Panc1 (cell line): ENCODE data around the gene CRYAA. TPM values are rescaled to one million over a fixed set of nuclear protein-coding genes. Genes with fewer than 3 reads are reported as not detected.

Experiments
- ATAC-seq: fragments of 200-7000 bp; cut with Tn5 transposase; 2 replicates; pipeline ENCODE4 v1.9.1; 2020; ENCODE audit warnings: mild to moderate bottlenecking, moderate library complexity
- BruUV-seq: library from RNA; stranded (reverse); fragments of 400-500 nt; replicated peaks from 2 replicates; lab custom pipeline; 2021; lab: Mats Ljungman, UMichigan
- CTCF ChIA-PET: fragments of 300-600 bp; sonication (Branson Sonifier 250); formaldehyde crosslinking; loops from one replicate; lab custom pipeline; 2022; ENCODE audit warnings: antibody characterized with exemption; lab: Charles Lee
- POLR2A ChIA-PET: fragments of 300-600 bp; sonication (Branson Sonifier 250); formaldehyde crosslinking; loops from one replicate; lab custom pipeline; 2022; ENCODE audit warnings: antibody characterized with exemption; lab: Charles Lee
- DNase-seq: peaks from one replicate; pipeline ENCODE4 v3.0.0-alpha.2; 2010; ENCODE audit warnings: low read depth, low spot score
- H3K27ac ChIP-seq: 2 replicates; pipeline ENCODE4 v1.5.1; 2011; ENCODE audit warnings: mild to moderate bottlenecking, low read length, inconsistent platforms
- H3K27me3 ChIP-seq: fragments of 200-500 bp; sonication (Bioruptor generic); 2 replicates; pipeline ENCODE4 v1.6.0; 2014; ENCODE audit warnings: low read length, inconsistent platforms; ENCODE audit not compliant: control insufficient read depth, insufficient read depth
- H3K36me3 ChIP-seq: fragments of 200-500 bp; sonication (Bioruptor generic); 2 replicates; pipeline ENCODE4 v1.5.1; 2014; ENCODE audit warnings: inconsistent platforms, mild to moderate bottlenecking, low read length, moderate library complexity; ENCODE audit not compliant: control insufficient read depth, insufficient read depth
- H3K4me1 ChIP-seq: 2 replicates; pipeline ENCODE4 v1.5.1; 2011; ENCODE audit warnings: inconsistent platforms, mild to moderate bottlenecking, low read length, moderate library complexity; ENCODE audit not compliant: control insufficient read depth, insufficient read depth
- H3K4me3 ChIP-seq, 2 experiments: 2 replicates each; pipeline ENCODE4 v1.5.1; 2011 to 2012; ENCODE audit warnings: low read depth in 2 of 2, low read length in 2 of 2, mild to moderate bottlenecking in 2 of 2, inconsistent platforms in 1 of 2, moderate library complexity in 1 of 2
- H3K9me3 ChIP-seq: fragments of 200-500 bp; sonication (Bioruptor generic); 2 replicates; pipeline ENCODE4 v1.5.1; 2014; ENCODE audit warnings: low read depth, mild to moderate bottlenecking, inconsistent platforms, low read length, moderate library complexity; ENCODE audit not compliant: control insufficient read depth, insufficient read depth
- POLR2AphosphoS5 ChIP-seq: IDR thresholded peaks from 2 replicates; pipeline ENCODE4 v1.6.1; 2012; ENCODE audit warnings: mild to moderate bottlenecking, low read depth, low read length, moderate library complexity
- SIN3A ChIP-seq: IDR thresholded peaks from 2 replicates; pipeline ENCODE4 v1.6.1; 2012; ENCODE audit warnings: low read depth, mild to moderate bottlenecking, low read length, moderate library complexity, borderline replicate concordance; ENCODE audit not compliant: insufficient read depth
- TCF7L2 ChIP-seq: IDR thresholded peaks from 2 replicates; pipeline ENCODE4 v1.6.1; 2011; ENCODE audit warnings: mild to moderate bottlenecking, low read depth, low read length, inconsistent platforms
- in situ Hi-C: cut with HindIII; loops from 2 replicates; pipeline ENCODE4 v1.10.0; 2016; ENCODE audit warnings: low sequenced_read_pairs, low pct_unique_long_range_greater_than_20kb
- intact Hi-C: fragments of 100-400 bp; cut with micrococcal nuclease; formaldehyde crosslinking; loops from one replicate; pipeline ENCODE4 v1.10.0; 2022; ENCODE audit not compliant: unreplicated experiment
- total RNA-seq: library from RNA; stranded (reverse); gene quantifications from one replicate; pipeline ENCODE4 v1.2.1, GENCODE V29; 2021; ENCODE audit not compliant: unreplicated experiment
- TF ChIP-seq, protein P1 (sequence below), 2 experiments: IDR thresholded peaks; 2 replicates each; pipeline ENCODE4 v1.6.1; 2011 to 2012; ENCODE audit warnings: low read depth in 2 of 2, control low read depth in 1 of 2, low read length in 1 of 2, mild to moderate bottlenecking in 1 of 2, moderate library complexity in 1 of 2; ENCODE audit not compliant: insufficient read depth in 1 of 2
- TF ChIP-seq, protein P2 (sequence below): fragments of 450-650 bp; IDR thresholded peaks from 2 replicates; pipeline ENCODE4 v1.5.1; 2017; ENCODE audit warnings: mild to moderate bottlenecking

The CRYAA gene
- total RNA-seq, 1 experiment from 2014 or later: 2.1 TPM

DNA sequence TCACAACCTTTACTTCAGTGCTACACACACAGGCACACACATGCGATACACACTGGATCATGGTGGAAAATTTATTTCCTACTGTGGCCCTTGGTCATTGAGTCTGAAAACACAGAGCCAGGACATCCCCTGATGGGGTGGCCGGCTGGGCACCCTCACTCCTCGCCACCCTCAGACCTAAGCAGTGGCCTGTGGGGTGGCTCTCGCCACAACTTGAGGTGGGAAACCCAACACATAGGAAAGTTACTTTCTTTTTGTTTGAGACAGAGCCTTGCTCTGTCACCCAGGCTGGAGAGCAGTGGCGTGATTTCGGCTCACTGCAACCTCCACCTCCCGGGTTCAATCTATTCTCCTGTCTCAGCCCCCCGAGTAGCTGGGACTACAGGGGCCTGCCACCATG lies 19.4 kb downstream of the CRYAA start:
- no peak for ATAC-seq
- H3K4me1 ChIP-seq: no peaks in the 10 kb centered on the region
- H3K27ac ChIP-seq: no peak overlapping the region
- no peaks in the 10 kb centered on the region for H3K9me3 ChIP-seq
- TF ChIP-seq TCF7L2: no peak
- TF ChIP-seq, protein P1, sequence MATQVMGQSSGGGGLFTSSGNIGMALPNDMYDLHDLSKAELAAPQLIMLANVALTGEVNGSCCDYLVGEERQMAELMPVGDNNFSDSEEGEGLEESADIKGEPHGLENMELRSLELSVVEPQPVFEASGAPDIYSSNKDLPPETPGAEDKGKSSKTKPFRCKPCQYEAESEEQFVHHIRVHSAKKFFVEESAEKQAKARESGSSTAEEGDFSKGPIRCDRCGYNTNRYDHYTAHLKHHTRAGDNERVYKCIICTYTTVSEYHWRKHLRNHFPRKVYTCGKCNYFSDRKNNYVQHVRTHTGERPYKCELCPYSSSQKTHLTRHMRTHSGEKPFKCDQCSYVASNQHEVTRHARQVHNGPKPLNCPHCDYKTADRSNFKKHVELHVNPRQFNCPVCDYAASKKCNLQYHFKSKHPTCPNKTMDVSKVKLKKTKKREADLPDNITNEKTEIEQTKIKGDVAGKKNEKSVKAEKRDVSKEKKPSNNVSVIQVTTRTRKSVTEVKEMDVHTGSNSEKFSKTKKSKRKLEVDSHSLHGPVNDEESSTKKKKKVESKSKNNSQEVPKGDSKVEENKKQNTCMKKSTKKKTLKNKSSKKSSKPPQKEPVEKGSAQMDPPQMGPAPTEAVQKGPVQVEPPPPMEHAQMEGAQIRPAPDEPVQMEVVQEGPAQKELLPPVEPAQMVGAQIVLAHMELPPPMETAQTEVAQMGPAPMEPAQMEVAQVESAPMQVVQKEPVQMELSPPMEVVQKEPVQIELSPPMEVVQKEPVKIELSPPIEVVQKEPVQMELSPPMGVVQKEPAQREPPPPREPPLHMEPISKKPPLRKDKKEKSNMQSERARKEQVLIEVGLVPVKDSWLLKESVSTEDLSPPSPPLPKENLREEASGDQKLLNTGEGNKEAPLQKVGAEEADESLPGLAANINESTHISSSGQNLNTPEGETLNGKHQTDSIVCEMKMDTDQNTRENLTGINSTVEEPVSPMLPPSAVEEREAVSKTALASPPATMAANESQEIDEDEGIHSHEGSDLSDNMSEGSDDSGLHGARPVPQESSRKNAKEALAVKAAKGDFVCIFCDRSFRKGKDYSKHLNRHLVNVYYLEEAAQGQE (IDR thresholded peaks at IDR 0.05; ENCODE audit: insufficient read depth in 1 of 2, low read depth in 2 of 2, low read length in 1 of 2): no peak
- TF ChIP-seq, protein P2, sequence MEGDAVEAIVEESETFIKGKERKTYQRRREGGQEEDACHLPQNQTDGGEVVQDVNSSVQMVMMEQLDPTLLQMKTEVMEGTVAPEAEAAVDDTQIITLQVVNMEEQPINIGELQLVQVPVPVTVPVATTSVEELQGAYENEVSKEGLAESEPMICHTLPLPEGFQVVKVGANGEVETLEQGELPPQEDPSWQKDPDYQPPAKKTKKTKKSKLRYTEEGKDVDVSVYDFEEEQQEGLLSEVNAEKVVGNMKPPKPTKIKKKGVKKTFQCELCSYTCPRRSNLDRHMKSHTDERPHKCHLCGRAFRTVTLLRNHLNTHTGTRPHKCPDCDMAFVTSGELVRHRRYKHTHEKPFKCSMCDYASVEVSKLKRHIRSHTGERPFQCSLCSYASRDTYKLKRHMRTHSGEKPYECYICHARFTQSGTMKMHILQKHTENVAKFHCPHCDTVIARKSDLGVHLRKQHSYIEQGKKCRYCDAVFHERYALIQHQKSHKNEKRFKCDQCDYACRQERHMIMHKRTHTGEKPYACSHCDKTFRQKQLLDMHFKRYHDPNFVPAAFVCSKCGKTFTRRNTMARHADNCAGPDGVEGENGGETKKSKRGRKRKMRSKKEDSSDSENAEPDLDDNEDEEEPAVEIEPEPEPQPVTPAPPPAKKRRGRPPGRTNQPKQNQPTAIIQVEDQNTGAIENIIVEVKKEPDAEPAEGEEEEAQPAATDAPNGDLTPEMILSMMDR: no peak
- no peak for TF ChIP-seq POLR2AphosphoS5
- DNase-seq: no peak
- no peak overlapping the region for H3K4me3 ChIP-seq
- H3K27me3 ChIP-seq: no peaks in the 10 kb centered on the region
- no TSS peak for BruUV-seq
- POLR2A ChIA-PET: no interaction called here
- CTCF ChIA-PET: no interaction called here
- intact Hi-C loops (no loop called here), in situ Hi-C loops (no loop called here)
- H3K36me3 ChIP-seq: no peaks in the 10 kb centered on the region

DNA sequence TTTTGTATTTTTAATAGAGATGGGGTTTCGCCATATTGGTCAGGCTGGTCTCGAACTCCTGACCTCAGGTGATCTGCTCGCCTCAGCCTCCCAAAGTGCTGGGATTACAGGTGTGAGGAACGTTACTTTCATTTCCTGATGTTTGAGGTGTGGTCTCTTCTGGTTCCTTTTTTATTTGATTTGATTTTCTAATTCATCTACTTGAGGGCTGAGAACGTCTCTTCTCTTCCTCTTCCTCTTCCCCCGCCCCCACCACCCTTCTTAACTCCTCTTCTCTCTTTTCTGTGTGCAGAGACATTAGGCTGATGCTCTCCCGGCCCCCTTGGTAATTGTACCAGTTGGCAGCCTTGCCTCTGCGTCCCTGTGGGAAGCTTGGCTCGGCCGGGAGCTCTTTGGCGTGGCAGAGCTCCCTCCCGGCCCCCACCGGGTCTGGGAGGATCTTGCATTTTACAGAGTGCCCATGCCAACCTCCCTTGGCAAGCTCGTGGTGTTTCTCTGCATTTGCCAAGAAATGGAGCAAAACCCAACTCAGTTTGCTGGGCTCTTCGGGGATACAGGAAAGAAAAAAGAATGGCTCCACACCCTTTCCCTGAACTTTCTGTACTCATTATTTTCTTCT lies 19.9 kb downstream of the CRYAA start:
- no peaks in the 10 kb centered on the region for H3K27me3 ChIP-seq
- CTCF ChIA-PET: no interaction called here
- H3K4me3 ChIP-seq: no peak overlapping the region
- ATAC-seq (no peak), DNase-seq (no peak)
- H3K27ac ChIP-seq: no peak overlapping the region
- no peaks in the 10 kb centered on the region for H3K36me3 ChIP-seq
- POLR2A ChIA-PET: no interaction called here
- H3K9me3 ChIP-seq: no peaks in the 10 kb centered on the region
- in situ Hi-C loops: no loop called here
- BruUV-seq: no TSS peak
- no peaks in the 10 kb centered on the region for H3K4me1 ChIP-seq
- intact Hi-C loops: no loop called here
- TF ChIP-seq, protein P1 (IDR thresholded peaks at IDR 0.05; ENCODE audit: insufficient read depth in 1 of 2, low read depth in 2 of 2, low read length in 1 of 2): no peak
- no peak for TF ChIP-seq POLR2AphosphoS5
- no peak for TF ChIP-seq SIN3A
- TF ChIP-seq TCF7L2: no peak
- TF ChIP-seq, protein P2: no peak
